ENCODE measurements around the gene CDH6.

GRCh38 chr5:31229266-31229665 lies 35.8 kb downstream of the CDH6 start:
- TF ChIP-seq POLR2AphosphoS5 (IDR thresholded peaks at IDR 0.05; ENCODE audit: low read depth, low read length), result no peak
- no peak for TF ChIP-seq FOXJ3 (CRISPR knock-in tag; IDR thresholded peaks at IDR 0.05)
- TF ChIP-seq CTCF (IDR thresholded peaks at IDR 0.05), result no peak
- no peak for TF ChIP-seq REST (IDR thresholded peaks at IDR 0.05; ENCODE audit: low read depth, low read length)
- no peak for TF ChIP-seq ZBTB33 (IDR thresholded peaks at IDR 0.05; ENCODE audit: borderline replicate concordance, low read depth)
- no peak for TF ChIP-seq RCOR1 (IDR thresholded peaks at IDR 0.05; ENCODE audit: low read length)
- TF ChIP-seq NRF1 (IDR thresholded peaks at IDR 0.05; ENCODE audit: low read depth, low read length), result no peak
- TF ChIP-seq USF2 (IDR thresholded peaks at IDR 0.05; ENCODE audit: borderline replicate concordance, low read depth, low read length), result no peak
- TF ChIP-seq RAD21 (IDR thresholded peaks at IDR 0.05; ENCODE audit: low read length), result no peak
- TF ChIP-seq YY1 (IDR thresholded peaks at IDR 0.05; ENCODE audit: low read depth), result no peak
- no peak for TF ChIP-seq MEF2A (IDR thresholded peaks at IDR 0.05; ENCODE audit: borderline replicate concordance, low read depth)
